Stimulated activated naive CD8-positive, alpha-beta T cell treated with anti-CD3 and anti-CD28 coated beads, Interleukin-15, Interleukin-2, amounts not matched to agents 100 U/mL and 50 U/mL, for 24 hours (primary cell): ENCODE results near the gene AUTS2.

Experiments used
- ATAC-seq: fragments of 150-1000 bp; cut with Tn5 transposase; one replicate; pipeline ENCODE4 v1.10.0; 2021
- DNase-seq: peaks from one replicate; pipeline ENCODE4 v3.0.0; 2021

AUTS2 gene

DNA sequence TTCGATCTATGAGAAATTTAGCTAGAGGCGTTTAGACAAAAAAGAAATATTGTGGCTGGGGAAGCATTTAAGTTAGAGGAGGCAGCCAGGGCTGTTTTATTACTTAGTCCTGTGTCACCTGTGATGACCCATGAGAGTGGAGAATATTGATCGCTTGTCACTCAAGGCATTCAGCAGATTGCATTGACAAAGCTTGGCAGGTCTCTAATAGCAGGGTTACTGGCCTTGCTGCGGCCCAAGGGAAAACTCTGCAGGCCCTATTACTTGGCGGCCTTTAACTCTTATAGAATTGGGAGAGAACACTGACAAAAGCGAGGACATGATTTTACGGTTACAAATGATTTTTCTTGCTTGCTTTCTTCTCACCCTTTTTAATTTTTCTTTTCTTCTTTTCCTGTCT is 473.5 kb downstream of the AUTS2 start:
- DNase-seq: no peak

DNA sequence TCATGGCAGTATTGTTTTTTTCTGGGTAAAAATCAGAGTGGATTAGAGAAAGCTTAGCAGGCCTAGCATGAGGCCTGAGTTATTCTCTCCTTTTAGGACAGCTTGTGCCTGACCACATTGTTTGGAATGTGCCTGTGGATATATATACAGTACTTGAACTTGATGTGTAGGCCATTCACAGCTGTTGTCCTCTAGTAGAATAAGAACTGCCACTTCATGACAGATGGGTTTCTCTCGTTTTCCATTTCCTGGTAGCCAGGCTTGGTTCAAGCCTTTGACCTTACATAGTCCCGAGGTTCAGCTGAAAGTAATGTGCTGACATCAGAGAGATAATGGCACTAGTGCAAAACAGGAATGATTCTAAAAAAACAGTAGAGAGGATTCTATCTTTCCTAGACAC is 473.9 kb downstream of the AUTS2 start:
- ATAC-seq: no peak
- no peak for DNase-seq

More for the DNA sequence above, 473.5 kb downstream of the AUTS2 start:
- no peak for ATAC-seq

DNA sequence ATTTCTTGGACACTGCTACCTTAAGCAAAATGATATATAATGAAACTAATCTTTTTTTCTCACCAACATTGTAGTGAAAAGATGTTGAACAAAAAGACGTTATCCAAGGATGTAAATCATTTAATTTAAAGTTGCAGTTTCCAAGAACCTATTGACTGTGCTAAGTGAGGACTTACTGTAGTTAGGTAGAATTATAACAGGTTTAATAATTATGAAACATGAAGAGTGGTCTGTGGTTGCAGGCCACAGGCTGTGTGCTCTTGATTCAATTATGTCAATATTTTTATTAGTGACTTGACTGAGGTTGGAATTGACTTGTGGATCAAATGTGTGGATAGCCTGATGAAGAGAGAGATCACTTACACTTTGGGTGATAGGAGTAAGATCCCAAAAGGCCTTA is 478.1 kb downstream of the AUTS2 start:
- no peak for ATAC-seq
- no peak for DNase-seq

DNA sequence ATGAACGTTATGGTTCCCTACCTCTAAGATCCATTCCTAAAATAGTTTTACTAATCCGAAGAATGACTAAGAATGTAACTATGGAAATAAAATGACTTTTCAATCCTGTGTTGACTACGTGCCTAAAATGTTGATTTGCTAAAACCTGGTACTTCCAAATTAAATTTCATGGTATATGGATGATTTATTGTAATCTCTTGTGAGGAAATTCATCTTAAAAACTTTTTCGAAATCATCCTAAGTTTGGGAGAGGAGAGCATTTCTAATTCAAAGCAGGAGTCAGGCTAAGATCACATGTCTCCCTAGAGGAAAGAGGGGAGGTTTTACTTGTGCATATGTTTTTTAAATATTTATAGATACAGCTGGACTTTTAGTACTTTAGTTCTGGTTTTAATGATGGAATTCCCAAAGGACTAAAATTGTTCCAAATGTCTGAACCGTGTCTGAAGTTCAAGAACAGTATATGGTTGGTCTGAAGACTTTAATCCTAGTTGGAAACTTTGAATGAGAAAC is 483.9 kb downstream of the AUTS2 start:
- no peak for ATAC-seq
- no peak for DNase-seq

DNA sequence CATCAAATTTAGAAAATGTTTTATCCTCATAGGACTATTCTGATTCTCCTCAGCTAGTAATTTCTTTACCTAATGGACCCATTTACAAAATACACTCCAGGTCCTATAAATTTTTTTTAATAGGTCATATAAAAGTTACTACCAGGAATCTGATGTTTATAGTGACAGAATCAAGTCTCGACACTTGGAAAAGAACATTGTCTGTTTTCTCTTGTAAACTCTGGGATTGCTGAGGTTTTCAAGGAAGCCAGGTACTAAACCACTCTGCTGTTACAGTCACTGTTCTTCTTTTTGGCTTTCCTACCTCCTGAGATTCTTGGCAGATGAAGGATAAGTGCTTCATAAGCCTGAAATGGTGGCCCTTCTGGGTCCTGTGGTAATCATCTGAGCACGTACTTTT is 493.1 kb downstream of the AUTS2 start:
- DNase-seq: no peak
- ATAC-seq: no peak

DNA sequence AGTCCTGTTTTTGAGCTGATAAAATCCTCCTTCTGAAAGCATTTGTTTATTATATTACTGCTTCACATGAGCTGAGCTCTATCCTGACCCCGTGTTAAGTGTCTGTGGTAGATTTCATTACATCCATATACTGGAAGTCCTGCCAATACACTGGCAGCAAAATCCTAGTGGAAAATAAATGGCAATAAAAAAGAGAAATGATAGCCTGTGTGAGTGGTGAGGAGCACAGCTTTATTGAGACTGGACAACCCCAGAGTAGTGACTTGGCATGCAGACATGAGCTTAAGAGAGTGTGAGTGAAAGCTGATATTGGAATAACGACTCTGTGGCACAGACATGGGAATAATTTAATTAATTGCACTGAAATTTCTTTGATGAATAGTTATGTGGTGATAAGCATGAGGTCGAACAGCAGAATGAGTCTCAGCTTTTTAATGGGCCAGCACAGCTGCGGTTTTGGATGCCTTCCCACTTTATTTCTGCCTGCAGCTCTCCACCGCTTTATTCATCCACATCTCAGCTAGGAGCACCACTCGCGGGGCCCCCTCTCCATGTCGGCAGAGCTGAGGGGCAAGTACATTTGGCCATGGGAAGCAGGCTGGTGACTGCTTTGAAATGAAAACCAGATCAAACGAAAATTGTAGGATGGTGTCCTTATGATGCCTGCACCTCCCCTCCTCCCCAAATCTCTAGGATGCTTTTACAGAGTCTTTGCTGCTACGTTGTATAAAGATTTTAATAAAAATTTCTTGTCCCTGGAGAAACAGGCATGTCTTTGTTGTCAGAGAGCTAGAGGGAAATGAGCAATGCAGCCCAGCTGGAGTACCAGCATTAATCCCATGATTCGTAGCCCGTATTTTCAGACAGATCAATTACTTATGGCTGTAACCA is 494.3 kb downstream of the AUTS2 start:
- DNase-seq (no peak), ATAC-seq (no peak)

DNA sequence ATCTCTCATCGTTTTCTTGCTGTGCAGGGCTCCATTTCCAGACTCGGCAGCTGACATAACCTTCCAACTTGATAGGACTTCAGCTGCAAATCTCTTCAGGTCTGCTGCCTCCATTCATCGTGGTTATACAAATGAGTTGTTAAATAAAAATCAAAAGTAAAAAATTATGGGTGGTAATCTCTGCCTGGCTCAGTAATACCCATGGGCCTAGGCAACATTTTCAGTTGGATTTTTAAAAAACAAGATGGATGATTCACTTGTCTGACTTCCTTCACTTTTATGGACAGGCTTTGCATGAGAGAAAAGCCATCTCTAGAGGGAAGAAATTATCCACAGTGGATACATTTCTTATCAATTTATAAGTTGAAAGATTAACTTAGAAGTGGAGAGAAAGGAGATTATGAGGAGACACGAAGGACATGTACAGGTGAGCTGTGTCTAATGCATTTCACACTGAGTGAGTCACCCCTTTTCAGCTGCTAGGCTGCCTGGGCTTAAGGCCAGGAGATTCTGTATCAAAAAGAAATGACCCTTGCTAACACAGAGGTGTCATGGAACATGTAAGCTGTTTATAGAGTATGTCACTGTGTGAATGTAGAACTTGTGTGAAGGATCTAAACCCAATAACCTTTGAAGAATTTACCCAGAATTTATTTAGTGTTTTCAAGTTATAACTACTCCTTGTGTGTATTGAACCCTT is 495.1 kb downstream of the AUTS2 start:
- ATAC-seq (no peak), DNase-seq (no peak)

DNA sequence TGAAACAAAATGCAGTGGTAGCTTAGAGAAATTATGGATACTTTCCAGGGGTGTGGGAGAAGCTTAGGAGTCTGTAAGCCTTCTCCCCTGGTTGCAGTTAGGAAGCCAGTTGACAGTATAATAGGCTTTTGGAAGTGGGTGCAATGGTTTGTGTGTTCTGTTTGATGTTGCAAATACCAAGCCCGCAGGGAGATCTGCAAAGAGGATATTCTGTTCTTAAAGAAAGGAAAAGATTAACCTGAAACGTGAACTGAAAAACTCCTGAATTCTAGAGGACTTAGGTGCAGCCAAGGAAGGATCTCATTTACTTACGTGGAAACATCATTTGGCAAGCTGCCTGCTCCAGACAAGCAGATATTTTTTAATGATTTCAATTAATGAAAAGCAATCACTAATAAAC is 496.6 kb downstream of the AUTS2 start:
- ATAC-seq (no peak), DNase-seq (no peak)

DNA sequence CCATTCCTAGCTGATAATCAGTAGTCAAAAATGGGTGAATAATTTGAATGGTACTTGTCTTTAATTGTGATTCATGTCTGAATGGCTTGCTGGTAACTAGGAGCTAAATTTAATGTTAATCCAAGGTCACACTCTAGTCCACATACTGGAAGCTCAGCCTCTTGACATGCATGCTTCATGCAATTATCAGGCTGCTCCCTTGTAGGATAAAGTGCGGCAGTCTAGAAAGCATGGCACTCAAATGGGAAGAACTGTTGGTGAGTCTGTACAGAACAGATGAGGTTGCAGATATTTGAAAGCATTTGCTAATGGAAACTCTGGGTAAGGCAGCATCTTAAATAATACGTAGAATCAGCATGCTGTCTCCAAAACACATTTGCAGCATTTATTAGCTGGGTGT is 499.4 kb downstream of the AUTS2 start:
- DNase-seq (no peak), ATAC-seq (no peak)

DNA sequence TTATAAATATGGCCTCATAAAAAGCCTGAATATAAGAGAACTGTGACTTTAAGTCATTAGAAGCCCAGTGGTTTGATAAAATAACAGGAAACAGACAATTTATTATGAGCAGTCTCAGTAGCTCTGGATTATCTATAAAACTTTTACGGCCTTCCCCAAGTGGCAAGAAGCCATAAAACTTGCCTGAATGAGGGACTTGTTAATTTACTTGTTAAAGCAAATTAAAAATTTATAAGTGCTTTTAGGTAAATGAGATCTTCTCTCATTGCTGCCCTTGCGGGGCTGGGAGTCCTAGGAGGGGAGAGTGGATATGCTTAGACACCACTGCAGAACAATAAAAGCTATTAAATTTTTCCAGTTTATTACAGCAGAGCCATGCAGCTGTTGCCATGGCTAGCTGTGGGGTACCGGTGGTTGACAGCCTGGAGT is 499.9 kb downstream of the AUTS2 start:
- DNase-seq: no peak
- ATAC-seq: no peak

DNA sequence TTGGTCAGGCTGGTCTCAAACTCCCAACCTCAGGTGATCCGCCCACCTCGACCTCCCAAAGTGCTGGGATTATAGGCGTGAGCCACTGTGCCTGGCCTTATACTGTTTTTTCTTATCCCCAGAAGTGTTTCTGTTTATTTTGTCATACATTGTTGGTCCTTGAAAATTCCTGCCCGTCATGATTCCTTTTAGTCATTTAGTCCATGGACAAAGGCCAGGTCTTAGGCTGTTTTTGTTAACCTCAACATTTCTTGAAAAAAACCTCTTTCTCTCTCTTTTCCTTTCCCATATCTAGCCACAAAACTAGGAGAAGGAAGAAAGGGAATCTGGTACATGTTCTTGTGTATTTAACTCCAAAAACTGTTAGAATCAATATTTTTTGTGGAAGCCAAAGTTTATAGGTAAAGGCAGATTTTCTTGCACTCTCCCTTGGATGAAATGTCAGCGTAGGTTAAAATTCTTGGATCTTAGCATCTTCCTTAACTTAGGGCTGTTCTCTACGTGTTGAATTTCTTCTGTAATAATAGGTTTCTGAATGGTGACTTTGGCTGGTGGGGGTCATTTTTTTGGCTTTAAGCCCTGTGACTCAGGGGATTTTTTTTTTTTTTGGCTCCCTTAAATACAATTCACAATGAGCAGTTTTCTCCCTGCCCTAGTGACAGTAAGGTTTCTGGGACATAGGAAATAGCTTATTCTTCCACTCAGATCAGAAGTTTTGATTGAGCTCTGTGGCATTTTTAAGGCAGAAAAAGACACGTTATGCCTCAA is 500.8 kb downstream of the AUTS2 start:
- no peak for ATAC-seq
- no peak for DNase-seq

DNA sequence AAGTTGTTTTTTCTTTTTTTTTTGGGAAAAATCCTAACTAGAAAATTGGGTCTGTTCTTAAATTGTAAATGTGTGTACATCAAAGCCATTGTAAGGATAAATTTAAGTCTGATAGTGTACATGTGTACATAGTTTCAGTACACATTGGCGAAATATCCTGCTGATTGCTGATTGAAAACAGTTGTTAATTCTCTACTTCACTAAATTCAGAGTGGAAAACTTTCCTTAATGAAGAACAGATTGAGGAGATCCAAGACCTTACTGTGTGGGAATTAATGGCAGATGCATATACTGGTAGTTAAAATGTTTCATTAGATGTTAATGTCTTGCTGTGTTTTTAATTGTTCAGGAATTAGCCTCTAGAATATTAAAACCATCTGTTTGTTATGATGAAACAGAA is 506.0 kb downstream of the AUTS2 start:
- no peak for ATAC-seq
- no peak for DNase-seq

DNA sequence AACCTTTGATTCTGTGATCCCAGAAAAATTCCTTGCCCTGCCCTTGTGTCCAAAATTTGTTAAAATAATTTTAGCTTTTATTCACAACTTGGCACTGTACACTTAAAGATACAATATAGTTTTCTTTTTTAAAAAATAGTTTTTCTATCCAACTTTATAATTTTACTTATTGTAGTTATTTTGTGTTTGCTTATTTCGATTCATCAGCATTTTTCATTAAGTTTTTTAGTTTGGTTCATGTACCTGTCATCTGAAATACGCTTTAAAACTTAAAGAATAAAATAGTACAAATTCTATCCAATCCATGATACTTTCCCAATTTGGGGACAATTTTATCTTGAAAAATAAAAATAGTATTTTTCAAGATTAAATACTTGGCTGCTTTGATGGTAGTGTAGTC is 514.8 kb downstream of the AUTS2 start:
- no peak for DNase-seq
- ATAC-seq: no peak

DNA sequence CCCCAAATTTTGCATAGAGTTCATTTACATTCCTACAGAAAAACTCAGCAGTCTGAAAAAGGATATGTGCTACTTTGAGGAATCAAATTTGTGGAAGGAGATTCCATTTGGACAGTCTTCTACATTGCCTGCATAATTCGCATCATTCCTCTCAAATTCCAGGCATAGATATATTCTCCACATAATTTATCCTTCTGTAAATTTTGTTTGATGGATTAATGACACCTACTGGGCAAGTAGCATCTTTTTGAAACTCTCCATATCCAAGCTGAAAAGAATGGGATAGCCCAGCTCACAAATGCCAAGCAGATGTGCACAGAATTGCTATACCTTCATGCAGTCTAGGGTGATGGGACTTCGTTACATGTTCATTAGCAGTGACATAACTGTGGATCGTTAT is 515.3 kb downstream of the AUTS2 start:
- DNase-seq: no peak
- ATAC-seq: no peak

DNA sequence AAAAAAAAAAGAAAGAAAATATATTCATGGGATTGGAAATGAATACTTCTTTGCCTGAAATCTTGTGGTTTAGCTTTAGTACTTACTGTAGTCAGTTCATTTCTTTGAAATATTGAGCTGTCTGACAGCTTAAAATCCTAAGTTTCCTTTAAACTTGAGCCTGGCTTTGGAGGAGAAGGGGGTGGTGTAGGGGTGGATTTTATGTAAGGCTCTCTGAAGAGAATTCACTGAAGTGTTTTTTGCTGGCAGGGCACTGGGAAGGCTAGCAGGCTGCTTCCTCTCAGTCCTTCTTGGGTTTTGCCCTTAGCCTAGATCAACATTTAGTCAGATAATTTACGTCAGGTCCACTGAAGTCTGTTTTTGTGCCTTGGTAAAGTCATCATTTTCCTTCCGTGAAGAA is 516.5 kb downstream of the AUTS2 start:
- DNase-seq (no peak), ATAC-seq (no peak)

DNA sequence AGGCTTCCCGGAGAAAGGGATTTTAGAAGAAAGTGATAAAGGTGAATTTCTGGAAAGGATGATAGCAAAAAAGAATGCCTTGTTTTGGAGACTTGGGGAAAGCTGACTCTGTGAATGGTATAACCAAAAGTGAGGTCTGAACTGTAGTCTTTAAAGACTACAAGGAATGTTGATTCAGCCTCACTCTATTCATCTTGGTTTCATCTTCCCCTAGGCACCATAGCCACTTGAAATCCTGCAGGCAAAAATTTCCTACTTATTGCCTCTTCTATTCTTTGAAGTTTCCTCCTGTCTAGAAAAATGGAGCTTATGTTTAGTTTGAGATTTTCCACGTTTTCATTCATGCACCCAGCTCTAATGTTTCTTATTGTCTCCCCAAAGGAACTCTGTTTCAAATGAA is 518.0 kb downstream of the AUTS2 start:
- no peak for DNase-seq
- ATAC-seq: no peak

DNA sequence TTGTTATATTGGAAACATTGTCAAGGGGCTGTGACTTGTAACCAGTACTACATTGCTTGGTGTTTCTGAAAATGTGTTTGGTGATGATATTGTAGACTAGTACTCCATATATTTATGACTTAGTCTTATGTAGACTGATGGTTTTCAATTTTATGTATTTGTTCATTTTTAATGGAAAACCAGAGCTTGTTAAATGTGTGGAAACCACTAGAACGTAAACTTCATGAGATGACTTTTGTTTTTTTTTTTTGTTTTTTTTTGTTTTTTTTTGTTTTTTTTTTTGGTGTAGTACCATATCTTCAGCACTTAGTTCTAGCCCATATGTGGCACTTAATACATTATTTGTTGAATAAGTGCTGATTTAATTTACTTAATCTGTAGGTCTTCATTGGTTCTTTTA is 518.6 kb downstream of the AUTS2 start:
- ATAC-seq: no peak
- DNase-seq: no peak

DNA sequence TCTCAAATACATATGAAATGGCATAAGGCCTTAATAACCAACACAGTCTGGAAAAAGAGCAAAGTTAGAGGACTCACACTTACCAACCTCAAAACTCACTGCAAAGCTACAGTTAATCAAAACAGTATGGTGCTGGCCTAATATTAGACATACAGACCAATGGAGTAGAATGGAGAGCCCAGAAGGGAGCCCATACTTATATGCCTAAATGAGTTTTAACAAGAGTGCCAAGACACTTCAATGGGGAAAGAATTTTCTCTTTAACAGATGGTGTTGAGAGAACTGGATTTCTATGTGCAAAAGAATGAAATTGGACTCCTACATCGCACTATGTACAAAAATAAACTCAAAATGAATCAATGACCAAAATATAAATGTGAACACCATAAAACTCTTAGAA is 522.6 kb downstream of the AUTS2 start:
- ATAC-seq (no peak), DNase-seq (no peak)

DNA sequence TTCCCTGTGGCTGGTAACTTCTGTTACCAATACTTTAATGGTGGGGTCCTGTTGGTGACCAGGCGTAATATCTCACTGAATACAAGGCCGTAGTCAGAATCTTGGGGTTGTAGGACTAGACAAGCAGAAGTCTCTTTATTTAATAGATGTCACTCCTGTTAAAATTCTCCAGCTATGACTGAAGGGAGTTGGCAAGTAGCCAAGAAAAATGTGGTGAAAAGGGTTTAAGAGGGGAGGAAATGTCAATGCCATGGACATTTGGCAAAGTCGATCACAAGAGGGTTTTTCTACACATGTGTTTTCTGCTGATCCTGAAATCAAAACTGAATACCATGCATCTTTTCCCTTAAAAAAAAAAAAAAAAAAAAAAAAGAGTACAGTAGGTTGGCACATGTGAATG is 533.5 kb downstream of the AUTS2 start:
- no peak for DNase-seq
- no peak for ATAC-seq

DNA sequence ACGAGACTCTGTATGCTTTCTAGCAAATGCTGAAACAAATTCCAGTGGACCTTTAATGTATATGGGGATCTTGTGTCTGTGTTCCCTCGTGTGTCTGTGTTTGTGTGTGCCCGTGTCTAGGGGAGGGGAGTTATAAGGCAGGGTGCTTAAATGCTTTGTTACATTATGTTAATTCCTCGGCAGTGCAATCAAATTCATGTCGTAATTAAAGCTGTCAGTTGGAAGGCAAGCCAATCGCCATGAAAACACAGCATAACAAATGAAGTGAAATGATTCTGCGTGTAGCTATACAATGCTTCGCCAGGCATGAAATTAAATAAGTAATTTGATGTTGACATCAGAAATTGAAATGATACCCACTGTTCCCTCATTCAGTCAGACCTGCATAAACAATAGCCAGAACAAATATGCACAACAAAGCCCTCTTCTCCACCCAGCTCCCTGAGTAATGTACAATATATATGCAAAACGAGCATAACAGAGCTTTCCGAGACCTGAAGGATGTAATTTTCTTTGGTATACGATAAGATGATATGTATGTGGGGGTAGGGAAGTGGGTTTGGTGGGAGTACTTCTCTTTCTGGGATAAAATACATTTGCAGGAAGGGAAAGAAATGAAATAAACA is 534.1 kb downstream of the AUTS2 start:
- ATAC-seq (no peak), DNase-seq (no peak)

DNA sequence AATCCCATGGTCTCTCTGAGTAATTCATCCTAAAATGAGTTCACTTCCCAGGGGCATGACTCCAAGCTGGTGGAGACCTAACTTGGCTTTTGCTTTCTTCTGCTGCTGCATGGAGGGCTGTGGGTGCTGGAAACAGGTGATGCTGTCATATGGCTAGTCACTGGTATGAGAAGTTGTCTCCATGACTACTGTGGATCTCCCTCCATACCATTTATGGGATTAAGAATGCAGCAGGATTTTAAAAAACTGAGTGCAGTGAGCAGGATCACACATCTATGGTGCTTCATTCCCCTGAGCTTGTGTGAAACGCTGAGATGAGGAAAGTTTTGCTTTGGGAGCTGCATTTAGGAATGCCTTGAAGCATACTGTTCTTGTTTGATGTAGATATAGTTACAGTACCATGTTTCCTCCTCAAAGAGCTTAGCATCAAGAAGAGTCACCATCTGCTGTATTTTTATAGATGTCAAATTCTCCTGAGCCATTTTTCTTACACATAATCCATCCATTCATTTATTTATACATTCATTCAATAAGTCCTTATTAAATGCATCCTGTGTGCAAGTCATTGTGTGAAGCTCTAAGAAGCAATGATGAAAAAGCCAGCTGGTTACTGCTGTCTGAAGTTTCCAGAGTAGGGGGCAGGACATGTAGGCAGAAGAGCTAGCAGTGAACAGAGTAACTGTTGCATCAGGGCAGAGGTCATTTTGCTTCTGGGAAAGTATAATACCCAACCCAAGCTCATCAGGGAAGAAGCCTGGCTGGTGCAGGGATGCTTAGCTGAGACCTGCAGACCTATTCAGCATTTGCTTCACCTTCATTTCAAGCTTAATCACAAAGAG is 534.8 kb downstream of the AUTS2 start:
- ATAC-seq (no peak), DNase-seq (no peak)
